Urothelium cell line (cell line): ENCODE results near the gene PIK3R5.
"Not testable (repeated sequence)": the region's sequence is repeated elsewhere in the genome, so short reads cannot be mapped to it uniquely, and the experiment has no call there.

Experiments
- DNase-seq: peaks from one replicate; pipeline ENCODE4 v3.0.0; 2011; ENCODE audit warnings: low spot score, mixed read lengths
- FAIRE-seq: peaks from 2 replicates; lab custom pipeline; 2011; peaks lifted over from hg19 to GRCh38; lab: Jason Lieb, UNC

PIK3R5 gene

GRCh38 chr17:8861495-8862181 is 103.9 kb downstream of the PIK3R5 start:
- DNase-seq: no peak
- FAIRE-seq: no peak

GRCh38 chr17:8859804-8860430 is 105.6 kb downstream of the PIK3R5 start:
- no peak for DNase-seq
- no peak for FAIRE-seq

GRCh38 chr17:8859027-8859803 is 106.3 kb downstream of the PIK3R5 start:
- DNase-seq: peak; percentile 39
- FAIRE-seq: no peak

GRCh38 chr17:8857919-8858318 is 107.6 kb downstream of the PIK3R5 start:
- FAIRE-seq: no peak
- peak; percentile 50 for DNase-seq

- DNase-seq (no peak), FAIRE-seq (no peak)
Observed at GRCh38 chr17:8856869-8857575, 108.5 kb downstream of the PIK3R5 start.

- not testable (repeated sequence) for DNase-seq, FAIRE-seq
Observed at GRCh38 chr17:8856205-8856603, 109.3 kb downstream of the PIK3R5 start.

GRCh38 chr17:8855477-8856204 is 109.9 kb downstream of the PIK3R5 start:
- no peak for FAIRE-seq
- no peak for DNase-seq

- FAIRE-seq: no peak
- DNase-seq: no peak
Observed at GRCh38 chr17:8851600-8851999, 113.9 kb downstream of the PIK3R5 start.

- no peak for DNase-seq
- FAIRE-seq: no peak
Observed at GRCh38 chr17:8849311-8850041, 116.0 kb downstream of the PIK3R5 start.

GRCh38 chr17:8847891-8848290 is 117.6 kb downstream of the PIK3R5 start:
- DNase-seq (no peak), FAIRE-seq (no peak)

GRCh38 chr17:8846768-8847211 is 118.7 kb downstream of the PIK3R5 start:
- DNase-seq: peak; percentile 30
- no peak for FAIRE-seq

GRCh38 chr17:8844229-8845218 is 121.0 kb downstream of the PIK3R5 start:
- no peak for FAIRE-seq
- DNase-seq: no peak

- no peak for FAIRE-seq
- no peak for DNase-seq
Observed at GRCh38 chr17:8843344-8843743, 122.2 kb downstream of the PIK3R5 start.

GRCh38 chr17:8841844-8842243 is 123.7 kb downstream of the PIK3R5 start:
- no peak for FAIRE-seq
- DNase-seq: no peak

- FAIRE-seq (no peak), DNase-seq (no peak)
Observed at GRCh38 chr17:8839410-8839935, 126.0 kb downstream of the PIK3R5 start.

GRCh38 chr17:8838551-8839095 is 126.9 kb downstream of the PIK3R5 start:
- FAIRE-seq: no peak
- DNase-seq: no peak

- FAIRE-seq (no peak), DNase-seq (peak; percentile 34)
Observed at GRCh38 chr17:8837563-8838075, 127.9 kb downstream of the PIK3R5 start.
